Gastroesophageal sphincter (tissue), 4 donors: ENCODE data around the gene CLEC18C. TPM values are rescaled to one million over a fixed set of nuclear protein-coding genes. Genes with fewer than 3 reads are reported as not detected.
"Not testable (repeated sequence)": the region's sequence is repeated elsewhere in the genome, so short reads cannot be mapped to it uniquely, and the experiment has no call there.

Source experiments
- ATAC-seq: fragments of 150-250 bp; one replicate; pipeline ENCODE4 v1.9.1; 2016; ENCODE audit warnings: mild to moderate bottlenecking, moderate library complexity
- H3K27ac ChIP-seq, 4 donors: fragments of 200-600 bp; sonication (generic) in 3 of 4; 1 replicate in 3 of 4; 2 replicates in 1 of 4; pipeline ENCODE4 v1.5.1; 2016 to 2019
- H3K27me3 ChIP-seq: fragments of 200-600 bp; sonication (generic); one replicate; pipeline ENCODE4 v1.5.1; 2019
- H3K36me3 ChIP-seq, 2 donors: fragments of 200-600 bp; sonication (generic); one replicate each; pipeline ENCODE4 v1.5.1; 2019; ENCODE audit warnings: control low read depth in 1 of 2
- H3K4me1 ChIP-seq, 3 donors: fragments of 200-600 bp; sonication (generic); 1 replicate in 2 of 3; 2 replicates in 1 of 3; pipeline ENCODE4 v1.5.1; 2016 to 2019; ENCODE audit warnings: control low read depth in 2 of 3
- H3K4me3 ChIP-seq, 2 donors: fragments of 200-600 bp; sonication (generic); one replicate each; pipeline ENCODE4 v1.5.1; 2019; ENCODE audit warnings: mild to moderate bottlenecking in 1 of 2, moderate library complexity in 1 of 2
- H3K9me3 ChIP-seq, 3 donors: fragments of 200-600 bp; sonication (generic); one replicate each; pipeline ENCODE4 v1.5.1; 2017 to 2019; ENCODE audit warnings: control low read depth in 2 of 3
- EP300 ChIP-seq: sonication (generic); formaldehyde crosslinking; IDR thresholded peaks from one replicate; pipeline ENCODE4 v1.6.1; 2017; ENCODE audit warnings: antibody characterized with exemption, mild to moderate bottlenecking
- POLR2A ChIP-seq, 2 donors: fragments of 450-650 bp; IDR thresholded peaks; one replicate each; pipeline ENCODE4 v1.6.1; 2017; ENCODE audit warnings: antibody characterized with exemption in 2 of 2, mild to moderate bottlenecking in 2 of 2, moderate library complexity in 1 of 2
- POLR2AphosphoS5 ChIP-seq: sonication (generic); formaldehyde crosslinking; IDR thresholded peaks from one replicate; pipeline ENCODE4 v1.6.1; 2017; ENCODE audit warnings: antibody characterized with exemption
- whole genome bisulfite sequencing, 2 donors: methylation state at CpG; one replicate each; pipeline ENCODE4 v1.1.5; 2018; ENCODE audit warnings: low coverage in 1 of 2; 5-methylcytosine and 5-hydroxymethylcytosine counted together
- total RNA-seq, 4 donors: library from RNA; depleted of rRNA; stranded (reverse); fragments of >200 nt; gene quantifications; one replicate each; pipeline ENCODE4 v1.1.0, GENCODE V29; 2016
- TF ChIP-seq, protein P1 (sequence below), 4 experiments: fragments of 200-600 bp in 2 of 4; fragments of 450-650 bp in 2 of 4; sonication (generic) in 1 of 4; IDR thresholded peaks; one replicate each; pipeline ENCODE4 v1.5.1; 2017 to 2019; ENCODE audit warnings: antibody characterized with exemption in 4 of 4, mild to moderate bottlenecking in 2 of 4, moderate library complexity in 2 of 4

The CLEC18C gene
- total RNA-seq, 4 donors from 2014 or later, result not detected

DNA sequence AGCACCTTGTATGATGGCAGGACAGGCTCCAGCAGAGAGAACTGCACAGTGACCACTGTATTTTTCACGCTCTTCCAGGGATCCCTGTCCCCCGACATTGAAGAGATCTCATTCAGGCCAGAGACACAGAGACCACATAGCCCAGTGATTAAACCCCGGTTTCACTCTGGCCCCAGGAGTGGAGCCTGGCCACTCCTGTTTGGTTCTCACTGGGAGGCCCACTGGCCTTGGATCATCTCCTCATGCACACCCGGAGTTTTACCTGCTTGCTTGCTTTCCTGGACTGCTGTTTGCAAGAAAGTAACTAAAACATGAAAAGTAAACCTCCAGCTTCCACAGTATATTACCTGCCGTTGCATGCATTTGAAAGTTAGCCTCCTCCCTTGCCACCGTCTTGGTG, 13.2 kb upstream of the CLEC18C start:
- Histone ChIP-seq H3K4me1 (no peaks in the 10 kb centered on the region), H3K9me3 (no peaks in the 10 kb centered on the region), H3K4me3 (no peak overlapping the region), H3K36me3 (peaks cover 0 to 77% of the 10 kb centered on the region in 2 donors), H3K27me3 (no peaks in the 10 kb centered on the region), H3K27ac (no peak overlapping the region)
- TF ChIP-seq, protein P1, sequence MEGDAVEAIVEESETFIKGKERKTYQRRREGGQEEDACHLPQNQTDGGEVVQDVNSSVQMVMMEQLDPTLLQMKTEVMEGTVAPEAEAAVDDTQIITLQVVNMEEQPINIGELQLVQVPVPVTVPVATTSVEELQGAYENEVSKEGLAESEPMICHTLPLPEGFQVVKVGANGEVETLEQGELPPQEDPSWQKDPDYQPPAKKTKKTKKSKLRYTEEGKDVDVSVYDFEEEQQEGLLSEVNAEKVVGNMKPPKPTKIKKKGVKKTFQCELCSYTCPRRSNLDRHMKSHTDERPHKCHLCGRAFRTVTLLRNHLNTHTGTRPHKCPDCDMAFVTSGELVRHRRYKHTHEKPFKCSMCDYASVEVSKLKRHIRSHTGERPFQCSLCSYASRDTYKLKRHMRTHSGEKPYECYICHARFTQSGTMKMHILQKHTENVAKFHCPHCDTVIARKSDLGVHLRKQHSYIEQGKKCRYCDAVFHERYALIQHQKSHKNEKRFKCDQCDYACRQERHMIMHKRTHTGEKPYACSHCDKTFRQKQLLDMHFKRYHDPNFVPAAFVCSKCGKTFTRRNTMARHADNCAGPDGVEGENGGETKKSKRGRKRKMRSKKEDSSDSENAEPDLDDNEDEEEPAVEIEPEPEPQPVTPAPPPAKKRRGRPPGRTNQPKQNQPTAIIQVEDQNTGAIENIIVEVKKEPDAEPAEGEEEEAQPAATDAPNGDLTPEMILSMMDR (IDR thresholded peaks at IDR 0.05), result no peak
- no peak for TF ChIP-seq EP300
- TF ChIP-seq POLR2A (IDR thresholded peaks at IDR 0.05), result no peak
- no peak for TF ChIP-seq POLR2AphosphoS5
- WGBS, 2 donors, result 78% methylated on average over 5 to 6 of the region's 6 CpGs
- no peak for ATAC-seq

DNA sequence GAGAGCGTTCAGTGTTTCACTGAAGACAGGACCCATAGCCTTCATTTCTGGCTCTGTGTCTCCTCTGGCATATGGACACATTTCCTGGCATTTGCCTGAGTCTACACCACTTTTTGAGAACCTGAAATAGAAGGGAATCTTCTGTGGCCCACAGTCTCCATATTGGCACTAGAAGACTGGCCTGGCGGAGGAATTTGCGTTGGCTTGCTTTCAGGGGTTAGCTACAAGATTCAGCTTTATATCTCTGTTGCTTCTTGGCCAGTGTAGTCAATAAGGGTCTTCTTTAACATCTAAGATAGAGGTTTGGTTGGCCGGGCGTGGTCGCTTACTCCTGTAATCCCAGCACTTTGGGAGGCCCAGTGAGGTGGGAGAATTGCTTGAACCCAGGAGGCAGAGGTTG, 12.8 kb upstream of the CLEC18C start:
- Histone ChIP-seq H3K4me1 (no peaks in the 10 kb centered on the region), H3K27me3 (no peaks in the 10 kb centered on the region), H3K36me3 (peaks cover 0 to 72% of the 10 kb centered on the region in 2 donors), H3K4me3 (no peak overlapping the region), H3K27ac (no peak overlapping the region), H3K9me3 (no peaks in the 10 kb centered on the region)
- WGBS, 2 donors, result 97 to 98% methylated on average over 6 of the region's 6 CpGs
- no peak for ATAC-seq
- no peak for TF ChIP-seq POLR2A (IDR thresholded peaks at IDR 0.05)
- TF ChIP-seq, protein P1 (IDR thresholded peaks at IDR 0.05), result no peak
- TF ChIP-seq EP300, result no peak
- no peak for TF ChIP-seq POLR2AphosphoS5

DNA sequence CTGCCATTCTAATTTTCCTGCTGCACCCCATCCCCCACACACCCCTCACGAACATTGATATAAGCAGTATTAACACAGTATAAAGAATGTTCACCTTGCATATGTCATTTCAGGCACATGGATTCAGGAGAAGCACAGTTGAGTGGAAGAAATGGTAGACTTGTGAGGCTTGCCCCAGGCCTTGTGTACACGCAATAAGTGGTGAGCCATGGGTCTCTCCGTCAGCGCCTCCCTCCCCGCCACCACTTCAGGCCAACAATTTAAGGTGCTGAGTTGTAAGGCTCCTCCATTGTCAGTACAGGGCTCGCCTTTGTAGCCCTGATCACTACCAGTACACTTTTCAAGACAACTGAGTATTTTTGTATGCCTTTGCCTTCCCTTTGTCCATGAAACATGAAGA, 12.2 kb upstream of the CLEC18C start:
- Histone ChIP-seq H3K27ac (no peak overlapping the region), H3K9me3 (no peaks in the 10 kb centered on the region), H3K4me3 (no peak overlapping the region), H3K4me1 (no peaks in the 10 kb centered on the region), H3K36me3 (peaks cover 0 to 67% of the 10 kb centered on the region in 2 donors), H3K27me3 (no peaks in the 10 kb centered on the region)
- TF ChIP-seq, protein P1 (IDR thresholded peaks at IDR 0.05), result no peak
- 56 to 78% methylated on average over 2 to 6 of the region's 6 CpGs for WGBS, 2 donors
- ATAC-seq, result no peak

DNA sequence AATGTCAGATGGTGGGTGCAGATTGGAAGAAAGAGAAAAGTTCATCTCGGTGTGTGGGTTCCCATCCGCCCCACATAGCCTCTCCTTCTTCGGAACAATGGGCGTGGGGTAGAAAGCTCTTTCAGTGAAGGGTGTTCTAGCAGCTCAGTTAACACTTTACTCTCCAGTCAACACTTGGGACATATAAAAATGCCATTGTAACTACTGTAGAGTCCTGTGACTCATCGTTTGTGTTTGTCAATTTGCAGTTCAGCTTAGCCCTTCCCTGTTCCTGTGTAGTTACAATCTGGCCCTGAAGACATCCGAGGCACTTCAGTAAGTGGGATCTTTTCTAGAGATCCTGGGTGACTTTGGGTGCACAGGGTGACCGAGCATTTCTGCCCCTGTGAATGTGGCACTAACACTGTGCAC, 11.5 kb upstream of the CLEC18C start:
- Histone ChIP-seq H3K27ac (no peak overlapping the region), H3K4me1 (no peaks in the 10 kb centered on the region), H3K36me3 (peaks cover 0 to 60% of the 10 kb centered on the region in 2 donors), H3K9me3 (no peaks in the 10 kb centered on the region), H3K27me3 (no peaks in the 10 kb centered on the region), H3K4me3 (no peak overlapping the region)
- WGBS, 2 donors, result 46 to 52% methylated on average over 7 of the region's 7 CpGs
- TF ChIP-seq POLR2AphosphoS5 (no peak), EP300 (no peak), POLR2A (IDR thresholded peaks at IDR 0.05) (no peak)
- TF ChIP-seq, protein P1 (IDR thresholded peaks at IDR 0.05), result no peak
- no peak for ATAC-seq

DNA sequence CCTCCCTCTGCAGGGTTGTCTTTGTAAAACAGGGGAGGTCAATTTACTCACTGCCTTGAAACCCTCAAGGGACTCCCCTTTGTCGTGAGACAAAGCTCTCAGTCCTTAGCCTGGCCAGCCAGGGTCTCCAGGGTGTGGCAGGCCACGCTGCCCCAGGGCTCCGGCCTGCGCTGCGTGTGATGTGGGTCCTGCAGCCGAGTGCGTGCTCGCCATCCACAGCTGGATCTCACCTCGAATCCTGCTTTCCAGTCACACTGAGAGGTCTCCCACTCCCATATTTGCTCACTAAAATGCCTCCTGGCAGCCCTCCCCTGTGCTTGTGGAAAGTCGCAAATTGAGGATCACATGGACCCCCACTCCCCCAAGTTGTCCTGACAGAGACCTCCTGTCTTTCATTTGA, 10.0 kb upstream of the CLEC18C start:
- H3K27me3 ChIP-seq, result no peaks in the 10 kb centered on the region
- H3K36me3 ChIP-seq, result peaks cover 0 to 44% of the 10 kb centered on the region in 2 donors
- H3K4me1 ChIP-seq, result no peaks in the 10 kb centered on the region
- TF ChIP-seq POLR2AphosphoS5 (no peak), POLR2A (IDR thresholded peaks at IDR 0.05) (no peak)
- TF ChIP-seq, protein P1 (IDR thresholded peaks at IDR 0.05), result no peak
- 81 to 90% methylated on average over 6 to 10 of the region's 10 CpGs for WGBS, 2 donors
- no peaks in the 10 kb centered on the region for H3K9me3 ChIP-seq
- ATAC-seq, result no peak
- no peak overlapping the region for H3K4me3 ChIP-seq
- H3K27ac ChIP-seq, result no peak overlapping the region

DNA sequence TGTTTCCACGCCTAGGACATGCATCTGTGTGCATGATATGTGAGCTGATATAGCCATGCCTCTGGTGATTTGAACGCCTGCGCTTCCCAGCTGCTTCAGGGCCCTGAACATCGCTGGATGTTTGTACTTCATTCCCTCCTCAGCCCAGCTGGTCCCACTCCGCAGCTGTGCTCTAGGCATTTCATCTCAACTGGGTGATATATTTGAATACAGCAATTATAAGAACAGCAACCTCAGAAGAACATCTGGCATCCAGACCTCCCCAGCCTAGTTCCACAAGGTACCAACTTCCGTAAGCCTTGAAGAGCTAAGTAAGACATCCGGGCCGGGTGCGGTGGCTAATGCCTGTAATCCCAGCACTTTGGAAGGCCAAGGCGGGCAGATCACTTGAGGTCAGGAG, 6.9 kb upstream of the CLEC18C start:
- H3K4me1 ChIP-seq, H3K27ac ChIP-seq, H3K9me3 ChIP-seq, H3K27me3 ChIP-seq, ATAC-seq, H3K4me3 ChIP-seq: not testable (repeated sequence)
- H3K36me3 ChIP-seq, result peaks cover 0 to 14% of the 10 kb centered on the region in 2 donors
- no CpG with 5 or more reads among the region's 10 CpGs for WGBS, 2 donors

DNA sequence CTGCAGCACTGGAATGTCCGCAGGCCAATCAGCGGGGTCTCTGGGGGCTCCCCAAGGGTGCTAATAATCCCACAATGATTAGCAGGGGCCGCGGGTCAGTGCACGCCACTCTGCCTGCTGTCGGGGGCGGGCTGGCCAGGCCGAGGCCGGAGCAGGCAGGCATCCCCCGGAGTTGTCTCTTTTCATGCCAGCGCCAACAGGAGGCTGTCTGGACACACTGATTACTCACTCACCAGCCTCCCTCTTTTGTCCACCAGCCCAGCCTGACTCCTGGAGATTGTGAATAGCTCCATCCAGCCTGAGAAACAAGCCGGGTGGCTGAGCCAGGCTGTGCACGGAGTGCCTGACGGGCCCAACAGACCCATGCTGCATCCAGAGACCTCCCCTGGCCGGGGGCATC, 329 bp downstream of the CLEC18C start:
- H3K4me1 ChIP-seq, H3K9me3 ChIP-seq, H3K36me3 ChIP-seq, H3K27me3 ChIP-seq, ATAC-seq, H3K27ac ChIP-seq, H3K4me3 ChIP-seq: not testable (repeated sequence)
- WGBS, 2 donors, result no CpG with 5 or more reads among the region's 15 CpGs

DNA sequence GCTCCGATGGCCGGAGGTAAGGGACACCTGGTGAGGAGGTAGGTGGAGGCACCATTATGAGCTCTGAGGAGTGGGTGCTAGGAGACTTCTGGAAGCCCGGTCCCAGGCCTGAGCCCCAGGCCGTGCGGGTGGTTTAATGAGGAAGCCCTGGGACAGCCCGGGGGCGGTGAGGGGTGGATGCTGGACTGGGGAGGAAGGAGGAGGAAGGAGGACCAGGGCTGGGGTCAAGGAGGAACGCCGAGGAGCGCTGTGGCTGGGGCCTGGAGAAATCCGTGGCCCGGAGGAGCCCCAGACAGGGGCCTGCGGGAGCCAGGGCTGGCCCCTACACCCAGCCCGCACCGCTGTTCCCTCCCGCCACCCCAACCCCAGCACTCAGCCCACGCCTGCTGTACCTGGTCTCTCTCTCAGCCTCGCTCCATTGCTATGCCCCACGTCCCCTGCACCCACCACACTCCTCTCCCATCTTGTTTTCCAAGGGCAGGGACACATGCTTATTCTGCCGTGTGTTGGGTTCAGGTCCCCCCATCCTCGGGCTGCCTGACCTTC, 873 bp downstream of the CLEC18C start:
- H3K36me3 ChIP-seq, H3K9me3 ChIP-seq, H3K4me1 ChIP-seq, H3K4me3 ChIP-seq, ATAC-seq, H3K27ac ChIP-seq, H3K27me3 ChIP-seq: not testable (repeated sequence)
- WGBS, 2 donors, result no CpG with 5 or more reads among the region's 21 CpGs
